ENCODE measurements around the gene HDAC6. TPM values are rescaled to one million over a fixed set of nuclear protein-coding genes. Genes with fewer than 3 reads are reported as not detected.
"Not testable (repeated sequence)": the region's sequence is repeated elsewhere in the genome, so short reads cannot be mapped to it uniquely, and the experiment has no call there.

HDAC6 gene
- total RNA-seq, 1 experiment from 2014 or later: 79.9 TPM

DNA sequence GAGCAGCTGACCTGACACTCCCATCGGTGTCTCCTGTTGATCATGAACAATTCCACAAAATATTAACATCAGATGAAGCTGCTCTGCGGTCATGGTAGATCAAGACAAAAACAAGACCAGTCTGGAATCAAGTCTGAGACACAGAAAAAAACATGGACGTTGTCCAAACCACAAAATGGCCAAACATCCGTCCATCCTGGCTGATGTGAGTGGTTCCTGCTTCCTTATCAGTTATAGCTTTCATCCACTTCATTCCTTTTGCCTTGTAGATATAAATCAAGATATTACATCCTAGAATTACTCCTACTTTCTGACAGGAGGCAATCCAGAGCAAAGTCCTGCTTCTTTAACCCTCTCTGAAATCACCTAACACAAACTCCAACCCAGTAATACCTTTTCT, 62.3 kb downstream of the HDAC6 start:
- Histone ChIP-seq H3K9me2 (ENCODE audit: insufficient read depth) (no peaks in the 10 kb centered on the region), H3K4me1 (ENCODE audit: control insufficient read depth in 1 of 2, insufficient read depth in 2 of 2, low read length in 2 of 2) (peaks cover 8 to 14% of the 10 kb centered on the region in 2 experiments), H3K9me3 (ENCODE audit: control insufficient read depth in 1 of 2, insufficient read depth in 1 of 2, low read depth in 1 of 2, low read length in 2 of 2) (no peaks in the 10 kb centered on the region), H3K4me2 (ENCODE audit: low read length) (no peak overlapping the region), H3K27me3 (ENCODE audit: insufficient read depth, low read length) (no peaks in the 10 kb centered on the region), H3K9ac (ENCODE audit: low read length) (no peak overlapping the region), H2AFZ (ENCODE audit: low read depth, low read length, poor library complexity, severe bottlenecking) (no peak overlapping the region), H3K27ac (ENCODE audit: low read depth, low read length) (no peak overlapping the region), H3K79me2 (ENCODE audit: insufficient read depth, low read length) (no peaks in the 10 kb centered on the region), H4K20me1 (ENCODE audit: insufficient read depth) (no peaks in the 10 kb centered on the region), H3K36me3 (ENCODE audit: control insufficient read depth in 1 of 2, insufficient read depth in 2 of 2, low read length in 2 of 2) (no peaks in the 10 kb centered on the region), H3K4me3 (replicated peaks in 1 of 2; ENCODE audit: low read depth in 1 of 2, low read length in 2 of 2) (no peak overlapping the region)
- ChIA-PET POLR2A (no interaction called here), RAD21 (ENCODE audit: low non-redundant PET in 1 of 2, low total read pairs in 2 of 2, uncharacterized antibody in 2 of 2, unreplicated experiment in 2 of 2) (no interaction called here), CTCF (no interaction called here)
- ATAC-seq (no peak), DNase-seq (ENCODE audit: low read depth, low spot score) (no peak)
- BruUV-seq (replicated peaks): no TSS peak
- intact Hi-C loops (cut with micrococcal nuclease): no loop called here
- no peak for TF ChIP-seq ELF1 (IDR thresholded peaks at IDR 0.05; ENCODE audit: borderline replicate concordance, low read depth)
- no peak for TF ChIP-seq YY1 (IDR thresholded peaks at IDR 0.05; ENCODE audit: extremely low read depth, insufficient replicate concordance, low read depth, low read length)
- TF ChIP-seq EGR1 (IDR thresholded peaks at IDR 0.05; ENCODE audit: low read depth): no peak
- no peak for TF ChIP-seq CEBPB (IDR thresholded peaks at IDR 0.05; ENCODE audit: low read depth)
- TF ChIP-seq SRF (IDR thresholded peaks at IDR 0.05; ENCODE audit: low read depth): no peak
- TF ChIP-seq, protein P1, sequence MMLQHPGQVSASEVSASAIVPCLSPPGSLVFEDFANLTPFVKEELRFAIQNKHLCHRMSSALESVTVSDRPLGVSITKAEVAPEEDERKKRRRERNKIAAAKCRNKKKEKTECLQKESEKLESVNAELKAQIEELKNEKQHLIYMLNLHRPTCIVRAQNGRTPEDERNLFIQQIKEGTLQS (IDR thresholded peaks at IDR 0.05): no peak
- no peak for TF ChIP-seq SIN3A (IDR thresholded peaks at IDR 0.05; ENCODE audit: low read depth)
- TF ChIP-seq ZFX (IDR thresholded peaks at IDR 0.05): no peak
- no peak for TF ChIP-seq FOSL1 (IDR thresholded peaks at IDR 0.05; ENCODE audit: low read depth)
- TF ChIP-seq EZH2 (IDR thresholded peaks at IDR 0.05): no peak
- no peak for TF ChIP-seq EZH2phosphoT487 (IDR thresholded peaks at IDR 0.05; ENCODE audit: borderline replicate concordance)
- TF ChIP-seq, protein P2, sequence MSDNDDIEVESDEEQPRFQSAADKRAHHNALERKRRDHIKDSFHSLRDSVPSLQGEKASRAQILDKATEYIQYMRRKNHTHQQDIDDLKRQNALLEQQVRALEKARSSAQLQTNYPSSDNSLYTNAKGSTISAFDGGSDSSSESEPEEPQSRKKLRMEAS (IDR thresholded peaks at IDR 0.05): no peak
- no peak for TF ChIP-seq CBX3 (IDR thresholded peaks at IDR 0.05; ENCODE audit: low read depth)
- TF ChIP-seq POLR2A (IDR thresholded peaks at IDR 0.05; ENCODE audit: borderline replicate concordance, extremely low read depth, insufficient read depth, insufficient read length): no peak
- TF ChIP-seq ZNF274 (IDR thresholded peaks at IDR 0.05; ENCODE audit: low read depth, low read length): no peak
- TF ChIP-seq TCF7L2 (IDR thresholded peaks at IDR 0.05; ENCODE audit: borderline replicate concordance, extremely low read depth, insufficient read depth, insufficient read length): no peak
- TF ChIP-seq JUND (IDR thresholded peaks at IDR 0.05): no peak
- TF ChIP-seq POLR2AphosphoS5 (IDR thresholded peaks at IDR 0.05; ENCODE audit: low read depth, low read length): no peak
- TF ChIP-seq, protein P3, sequence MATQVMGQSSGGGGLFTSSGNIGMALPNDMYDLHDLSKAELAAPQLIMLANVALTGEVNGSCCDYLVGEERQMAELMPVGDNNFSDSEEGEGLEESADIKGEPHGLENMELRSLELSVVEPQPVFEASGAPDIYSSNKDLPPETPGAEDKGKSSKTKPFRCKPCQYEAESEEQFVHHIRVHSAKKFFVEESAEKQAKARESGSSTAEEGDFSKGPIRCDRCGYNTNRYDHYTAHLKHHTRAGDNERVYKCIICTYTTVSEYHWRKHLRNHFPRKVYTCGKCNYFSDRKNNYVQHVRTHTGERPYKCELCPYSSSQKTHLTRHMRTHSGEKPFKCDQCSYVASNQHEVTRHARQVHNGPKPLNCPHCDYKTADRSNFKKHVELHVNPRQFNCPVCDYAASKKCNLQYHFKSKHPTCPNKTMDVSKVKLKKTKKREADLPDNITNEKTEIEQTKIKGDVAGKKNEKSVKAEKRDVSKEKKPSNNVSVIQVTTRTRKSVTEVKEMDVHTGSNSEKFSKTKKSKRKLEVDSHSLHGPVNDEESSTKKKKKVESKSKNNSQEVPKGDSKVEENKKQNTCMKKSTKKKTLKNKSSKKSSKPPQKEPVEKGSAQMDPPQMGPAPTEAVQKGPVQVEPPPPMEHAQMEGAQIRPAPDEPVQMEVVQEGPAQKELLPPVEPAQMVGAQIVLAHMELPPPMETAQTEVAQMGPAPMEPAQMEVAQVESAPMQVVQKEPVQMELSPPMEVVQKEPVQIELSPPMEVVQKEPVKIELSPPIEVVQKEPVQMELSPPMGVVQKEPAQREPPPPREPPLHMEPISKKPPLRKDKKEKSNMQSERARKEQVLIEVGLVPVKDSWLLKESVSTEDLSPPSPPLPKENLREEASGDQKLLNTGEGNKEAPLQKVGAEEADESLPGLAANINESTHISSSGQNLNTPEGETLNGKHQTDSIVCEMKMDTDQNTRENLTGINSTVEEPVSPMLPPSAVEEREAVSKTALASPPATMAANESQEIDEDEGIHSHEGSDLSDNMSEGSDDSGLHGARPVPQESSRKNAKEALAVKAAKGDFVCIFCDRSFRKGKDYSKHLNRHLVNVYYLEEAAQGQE (IDR thresholded peaks at IDR 0.05; ENCODE audit: low read depth): no peak

DNA sequence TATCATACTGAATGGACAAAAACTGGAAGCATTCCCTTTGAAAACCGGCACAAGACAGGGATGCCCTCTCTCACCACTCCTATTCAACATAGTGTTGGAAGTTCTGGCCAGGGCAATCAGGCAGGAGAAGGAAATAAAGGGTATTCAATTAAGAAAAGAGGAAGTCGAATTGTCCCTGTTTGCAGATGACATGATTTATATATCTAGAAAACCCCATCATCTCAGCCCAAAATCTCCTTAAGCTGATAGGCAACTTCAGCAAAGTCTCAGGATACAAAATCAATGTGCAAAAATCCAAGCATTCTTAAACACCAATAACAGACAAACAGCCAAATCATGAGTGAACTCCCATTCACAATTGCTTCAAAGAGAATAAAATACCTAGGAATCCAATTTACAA, 70.2 kb downstream of the HDAC6 start:
- RAD21 ChIA-PET (ENCODE audit: low non-redundant PET in 1 of 2, low total read pairs in 2 of 2, uncharacterized antibody in 2 of 2, unreplicated experiment in 2 of 2); H4K20me1 ChIP-seq (ENCODE audit: insufficient read depth); H3K9me2 ChIP-seq (ENCODE audit: insufficient read depth); CTCF ChIA-PET; H3K79me2 ChIP-seq (ENCODE audit: insufficient read depth, low read length); H3K4me2 ChIP-seq (ENCODE audit: low read length); ATAC-seq; H2AFZ ChIP-seq (ENCODE audit: low read depth, low read length, poor library complexity, severe bottlenecking); H3K4me3 ChIP-seq (replicated peaks in 1 of 2; ENCODE audit: low read depth in 1 of 2, low read length in 2 of 2); intact Hi-C loops (cut with micrococcal nuclease); H3K27ac ChIP-seq (ENCODE audit: low read depth, low read length); H3K36me3 ChIP-seq (ENCODE audit: control insufficient read depth in 1 of 2, insufficient read depth in 2 of 2, low read length in 2 of 2); POLR2A ChIA-PET; H3K27me3 ChIP-seq (ENCODE audit: insufficient read depth, low read length); H3K9ac ChIP-seq (ENCODE audit: low read length); BruUV-seq (replicated peaks); DNase-seq (ENCODE audit: low read depth, low spot score); H3K9me3 ChIP-seq (ENCODE audit: control insufficient read depth in 1 of 2, insufficient read depth in 1 of 2, low read depth in 1 of 2, low read length in 2 of 2): not testable (repeated sequence)
- H3K4me1 ChIP-seq (ENCODE audit: control insufficient read depth in 1 of 2, insufficient read depth in 2 of 2, low read length in 2 of 2): peaks cover 3 to 13% of the 10 kb centered on the region in 2 experiments
